ENCODE results near the gene ZBTB14. TPM values are rescaled to one million over a fixed set of nuclear protein-coding genes. Genes with fewer than 3 reads are reported as not detected.

ZBTB14 gene
- total RNA-seq, 2 donors from 2014 or later: 10.7 to 11.8 TPM

DNA sequence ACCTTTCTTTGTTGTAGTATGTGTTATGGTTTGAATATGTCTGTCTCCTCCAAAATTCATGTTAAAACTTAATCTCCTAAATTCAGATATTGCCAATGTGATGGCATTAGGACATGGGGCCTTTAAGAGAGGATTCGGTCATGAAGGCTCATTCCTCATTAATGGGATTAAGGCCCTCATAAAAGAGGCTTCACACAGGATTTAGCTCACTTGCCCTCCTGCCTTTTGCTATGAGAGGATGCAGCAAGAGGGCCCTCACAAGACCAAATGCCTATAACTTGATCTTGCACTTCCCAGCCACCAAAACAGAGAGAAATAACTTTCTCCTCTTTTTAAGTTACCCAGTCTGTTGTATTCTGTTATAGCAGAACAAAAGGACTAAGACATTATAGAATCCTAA, 19.7 kb downstream of the ZBTB14 start:
- H3K4me3 ChIP-seq: no peak overlapping the region
- no peaks in the 10 kb centered on the region for H3K9me3 ChIP-seq
- H3K27ac ChIP-seq: no peak overlapping the region
- H3K27me3 ChIP-seq: no peaks in the 10 kb centered on the region
- no peaks in the 10 kb centered on the region for H3K36me3 ChIP-seq
- intact Hi-C loops (cut with DNase I): no loop called here
- no peak for DNase-seq
- H3K9ac ChIP-seq (ENCODE audit: low read depth in 2 of 2, low read length in 2 of 2): no peak overlapping the region
- TF ChIP-seq, protein P1, sequence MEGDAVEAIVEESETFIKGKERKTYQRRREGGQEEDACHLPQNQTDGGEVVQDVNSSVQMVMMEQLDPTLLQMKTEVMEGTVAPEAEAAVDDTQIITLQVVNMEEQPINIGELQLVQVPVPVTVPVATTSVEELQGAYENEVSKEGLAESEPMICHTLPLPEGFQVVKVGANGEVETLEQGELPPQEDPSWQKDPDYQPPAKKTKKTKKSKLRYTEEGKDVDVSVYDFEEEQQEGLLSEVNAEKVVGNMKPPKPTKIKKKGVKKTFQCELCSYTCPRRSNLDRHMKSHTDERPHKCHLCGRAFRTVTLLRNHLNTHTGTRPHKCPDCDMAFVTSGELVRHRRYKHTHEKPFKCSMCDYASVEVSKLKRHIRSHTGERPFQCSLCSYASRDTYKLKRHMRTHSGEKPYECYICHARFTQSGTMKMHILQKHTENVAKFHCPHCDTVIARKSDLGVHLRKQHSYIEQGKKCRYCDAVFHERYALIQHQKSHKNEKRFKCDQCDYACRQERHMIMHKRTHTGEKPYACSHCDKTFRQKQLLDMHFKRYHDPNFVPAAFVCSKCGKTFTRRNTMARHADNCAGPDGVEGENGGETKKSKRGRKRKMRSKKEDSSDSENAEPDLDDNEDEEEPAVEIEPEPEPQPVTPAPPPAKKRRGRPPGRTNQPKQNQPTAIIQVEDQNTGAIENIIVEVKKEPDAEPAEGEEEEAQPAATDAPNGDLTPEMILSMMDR (IDR thresholded peaks at IDR 0.05): no peak
- H3K4me1 ChIP-seq: no peaks in the 10 kb centered on the region

DNA sequence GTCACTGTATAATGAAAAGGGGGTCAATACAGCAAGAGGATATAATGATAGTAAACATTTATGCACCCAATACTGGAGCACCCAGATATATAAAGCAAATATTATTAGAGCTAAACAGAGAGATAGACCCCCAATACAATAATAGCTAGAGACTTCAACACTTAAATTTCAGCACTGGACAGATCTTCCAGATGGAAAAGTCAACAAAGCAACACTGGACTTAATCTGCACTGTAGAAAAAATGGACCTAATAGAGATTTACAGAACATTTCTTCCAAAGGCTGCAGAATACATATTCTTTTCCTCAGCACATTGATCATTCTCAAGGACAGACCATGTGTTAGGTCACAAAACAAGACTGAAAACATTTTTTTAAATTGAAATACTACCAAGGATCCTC, 26.7 kb downstream of the ZBTB14 start:
- Histone ChIP-seq H3K9me3 (no peaks in the 10 kb centered on the region), H3K9ac (ENCODE audit: low read depth in 2 of 2, low read length in 2 of 2) (no peak overlapping the region), H3K36me3 (no peaks in the 10 kb centered on the region), H3K27ac (no peak overlapping the region), H3K4me1 (no peaks in the 10 kb centered on the region), H3K4me3 (no peak overlapping the region), H3K27me3 (no peaks in the 10 kb centered on the region)
- TF ChIP-seq, protein P1 (IDR thresholded peaks at IDR 0.05): no peak
- no peak for DNase-seq
- intact Hi-C loops (cut with DNase I): no loop called here

GRCh38 chr18:5266721-5267120, 28.8 kb downstream of the ZBTB14 start:
- Histone ChIP-seq H3K36me3 (no peaks in the 10 kb centered on the region), H3K27ac (no peak overlapping the region), H3K4me1 (no peaks in the 10 kb centered on the region), H3K4me3 (no peak overlapping the region), H3K27me3 (no peaks in the 10 kb centered on the region), H3K9ac (ENCODE audit: low read depth in 2 of 2, low read length in 2 of 2) (no peak overlapping the region), H3K9me3 (no peaks in the 10 kb centered on the region)
- DNase-seq: no peak
- TF ChIP-seq, protein P1 (IDR thresholded peaks at IDR 0.05): no peak
- intact Hi-C loops (cut with DNase I): no loop called here

GRCh38 chr18:5253910-5254309, 41.6 kb downstream of the ZBTB14 start:
- H3K9ac ChIP-seq (ENCODE audit: low read depth in 2 of 2, low read length in 2 of 2): no peak overlapping the region
- intact Hi-C loops (cut with DNase I): no loop called here
- H3K4me1 ChIP-seq: no peaks in the 10 kb centered on the region
- DNase-seq: no peak
- no peak overlapping the region for H3K27ac ChIP-seq
- no peaks in the 10 kb centered on the region for H3K9me3 ChIP-seq
- no peak overlapping the region for H3K4me3 ChIP-seq
- no peaks in the 10 kb centered on the region for H3K27me3 ChIP-seq
- no peaks in the 10 kb centered on the region for H3K36me3 ChIP-seq
- TF ChIP-seq, protein P1 (IDR thresholded peaks at IDR 0.05): no peak

GRCh38 chr18:5251117-5251516, 44.4 kb downstream of the ZBTB14 start:
- no peak overlapping the region for H3K27ac ChIP-seq
- H3K4me1 ChIP-seq: no peaks in the 10 kb centered on the region
- H3K27me3 ChIP-seq: no peaks in the 10 kb centered on the region
- H3K9me3 ChIP-seq: no peaks in the 10 kb centered on the region
- no peaks in the 10 kb centered on the region for H3K36me3 ChIP-seq
- no peak for DNase-seq
- H3K9ac ChIP-seq (ENCODE audit: low read depth in 2 of 2, low read length in 2 of 2): no peak overlapping the region
- TF ChIP-seq, protein P1 (IDR thresholded peaks at IDR 0.05): no peak
- H3K4me3 ChIP-seq: no peak overlapping the region
- intact Hi-C loops (cut with DNase I): no loop called here

DNA sequence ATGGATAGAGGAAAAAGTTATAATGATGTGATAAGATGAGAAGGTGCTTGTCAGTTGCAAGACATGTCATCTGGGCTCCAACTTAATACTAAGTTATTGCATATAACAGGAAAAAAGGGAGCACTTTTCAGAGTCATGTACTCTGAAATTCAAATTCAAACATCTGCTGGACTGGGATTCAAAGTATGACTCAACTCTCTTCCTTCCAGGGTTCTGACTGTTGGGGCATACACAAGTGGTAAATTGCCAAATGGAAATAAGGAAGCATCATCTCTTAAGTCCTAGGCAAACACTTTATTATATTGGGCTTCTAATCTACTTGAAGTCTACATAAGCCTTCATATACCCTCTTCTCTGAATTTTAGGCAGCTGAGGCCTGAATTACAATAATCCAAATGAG, 44.9 kb downstream of the ZBTB14 start:
- H3K36me3 ChIP-seq: no peaks in the 10 kb centered on the region
- intact Hi-C loops (cut with DNase I): no loop called here
- H3K4me3 ChIP-seq: no peak overlapping the region
- no peaks in the 10 kb centered on the region for H3K4me1 ChIP-seq
- TF ChIP-seq, protein P1 (IDR thresholded peaks at IDR 0.05): no peak
- H3K27me3 ChIP-seq: no peaks in the 10 kb centered on the region
- DNase-seq: no peak
- H3K27ac ChIP-seq: no peak overlapping the region
- no peaks in the 10 kb centered on the region for H3K9me3 ChIP-seq
- no peak overlapping the region for H3K9ac ChIP-seq (ENCODE audit: low read depth in 2 of 2, low read length in 2 of 2)

Data from colonic mucosa (tissue), 4 donors.